BE2C (cell line): ENCODE results near the gene CAMKMT.

Experiments used
- DNase-seq: peaks from one replicate; pipeline ENCODE4 v3.0.0-alpha.2; 2020
- H3K27me3 ChIP-seq: fragments of 250-450 bp; sonication (Bioruptor Pico); 2 replicates; pipeline ENCODE4 v1.5.1; 2020; ENCODE audit warnings: mild to moderate bottlenecking
- H3K36me3 ChIP-seq: fragments of 250-450 bp; sonication (Bioruptor Pico); 2 replicates; pipeline ENCODE4 v1.5.1; 2020; ENCODE audit warnings: mild to moderate bottlenecking
- H3K4me1 ChIP-seq: fragments of 250-450 bp; sonication (Bioruptor Pico); 2 replicates; pipeline ENCODE4 v1.5.1; 2020
- H3K4me3 ChIP-seq: 2 replicates; pipeline ENCODE4 v1.5.1; 2011; ENCODE audit warnings: low read depth, low read length
- H3K9me3 ChIP-seq: fragments of 250-450 bp; sonication (Bioruptor Pico); 2 replicates; pipeline ENCODE4 v1.5.1; 2020
- CTCF ChIP-seq: IDR thresholded peaks from 2 replicates; pipeline ENCODE4 v1.5.1; 2012; ENCODE audit warnings: mild to moderate bottlenecking, low read depth, low read length

Gene CAMKMT

DNA sequence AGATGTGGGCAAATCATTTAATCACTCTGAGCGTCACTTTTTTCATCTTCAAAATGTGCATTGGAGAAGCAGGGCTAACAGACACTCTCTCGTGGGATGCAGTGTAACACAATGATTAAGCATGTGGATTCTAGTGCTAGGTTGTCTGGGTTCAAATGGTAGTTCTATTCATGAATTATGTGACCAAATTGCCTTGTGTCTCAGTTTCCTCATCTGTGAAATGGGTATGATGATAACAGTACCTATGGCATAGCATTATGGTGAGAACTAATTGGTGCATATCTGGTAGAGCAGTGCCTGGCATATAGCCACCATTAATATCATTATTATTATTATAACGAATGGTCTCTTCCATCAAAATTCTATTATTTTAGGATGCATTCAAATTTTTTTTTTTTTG lies 437.4 kb downstream of the CAMKMT start:
- Histone ChIP-seq H3K4me3 (no peak overlapping the region), H3K9me3 (no peaks in the 10 kb centered on the region), H3K4me1 (no peaks in the 10 kb centered on the region), H3K36me3 (no peaks in the 10 kb centered on the region), H3K27me3 (no peaks in the 10 kb centered on the region)
- no peak for TF ChIP-seq CTCF
- no peak for DNase-seq

- H3K9me3 ChIP-seq, result no peaks in the 10 kb centered on the region
- H3K4me3 ChIP-seq, result no peak overlapping the region
- H3K4me1 ChIP-seq, result no peaks in the 10 kb centered on the region
- H3K36me3 ChIP-seq, result no peaks in the 10 kb centered on the region
- no peak for TF ChIP-seq CTCF
- no peaks in the 10 kb centered on the region for H3K27me3 ChIP-seq
- DNase-seq, result no peak
Observed at GRCh38 chr2:44799754-44800153, 438.0 kb downstream of the CAMKMT start.

DNA sequence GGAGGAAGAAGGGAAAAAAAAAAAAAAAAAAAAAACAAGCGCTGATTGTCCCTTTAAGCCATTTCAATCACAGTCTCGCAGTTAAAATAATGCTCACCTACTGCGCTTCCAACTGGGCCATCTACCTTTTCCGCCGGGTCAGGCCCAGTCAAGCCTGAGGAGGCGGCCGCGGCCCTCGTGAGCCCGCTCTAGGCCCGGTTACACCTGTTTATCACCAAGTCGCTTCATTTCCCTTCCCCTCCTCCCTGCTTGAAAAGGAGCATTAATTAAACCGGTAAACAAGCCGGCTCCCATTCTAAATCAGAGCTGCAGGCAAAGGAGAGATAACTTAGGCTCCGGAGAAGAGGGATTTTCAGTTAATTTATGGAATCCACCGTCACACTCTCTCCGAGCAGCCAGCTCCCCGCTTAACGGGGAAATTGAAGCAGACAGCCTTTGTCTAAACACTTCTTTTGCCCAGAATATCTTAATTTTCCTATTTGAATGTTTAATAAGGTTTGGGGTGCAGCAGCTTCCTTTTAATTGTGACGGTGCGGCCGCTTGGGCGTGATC lies 439.6 kb downstream of the CAMKMT start:
- Histone ChIP-seq H3K4me1 (no peaks in the 10 kb centered on the region), H3K9me3 (no peaks in the 10 kb centered on the region), H3K36me3 (no peaks in the 10 kb centered on the region), H3K27me3 (no peaks in the 10 kb centered on the region), H3K4me3 (no peak overlapping the region)
- no peak for DNase-seq
- TF ChIP-seq CTCF, result no peak

DNA sequence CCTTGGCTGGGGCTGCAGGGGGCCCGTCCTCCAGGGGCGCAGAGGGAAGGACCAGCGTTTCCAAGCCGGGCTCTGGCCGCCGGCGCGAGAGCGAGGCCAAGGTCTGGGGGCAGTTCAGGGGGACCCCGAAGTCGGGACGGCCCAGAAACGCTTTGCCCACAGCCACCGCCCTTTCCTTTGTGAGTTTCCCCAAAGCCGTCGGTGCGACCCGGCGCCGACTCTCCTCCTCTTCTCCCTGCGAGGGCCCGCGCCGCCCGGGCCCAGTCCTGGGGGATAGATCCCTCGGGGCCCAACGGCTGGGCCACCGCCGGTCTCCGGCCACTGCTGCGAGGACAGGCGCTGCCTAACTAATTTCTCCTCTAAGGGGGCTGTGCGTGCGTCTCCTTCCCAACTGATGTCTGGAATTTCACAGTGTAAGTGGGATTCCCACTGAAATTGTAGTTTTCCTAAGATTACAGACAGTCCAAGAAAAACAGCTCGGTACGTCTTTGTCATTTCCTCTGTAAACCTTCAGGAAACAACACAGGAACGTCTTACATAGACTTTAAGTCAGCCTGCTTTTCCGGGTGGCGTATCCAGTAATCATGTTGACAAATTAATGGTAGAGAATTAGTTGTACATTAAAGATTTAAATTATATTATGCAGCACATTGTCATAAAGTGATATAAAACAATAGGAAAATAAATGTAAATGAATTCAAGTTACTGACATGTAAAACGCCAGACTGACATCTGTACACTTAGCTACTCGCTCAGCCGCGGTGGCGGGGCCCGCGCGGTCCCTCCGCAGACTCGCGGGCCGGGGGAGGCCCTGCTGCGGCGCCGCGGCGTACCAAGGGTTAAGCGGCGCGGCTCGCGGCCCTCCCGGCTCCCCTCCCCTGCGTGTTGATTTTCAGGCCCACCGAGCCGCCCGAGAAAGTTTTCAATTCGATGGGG lies 440.4 kb downstream of the CAMKMT start:
- Histone ChIP-seq H3K9me3 (no peaks in the 10 kb centered on the region), H3K36me3 (no peaks in the 10 kb centered on the region), H3K4me3 (no peak overlapping the region), H3K4me1 (no peaks in the 10 kb centered on the region), H3K27me3 (no peaks in the 10 kb centered on the region; the same call in 1 of the 2 replicates)
- DNase-seq, result no peak
- no peak for TF ChIP-seq CTCF

DNA sequence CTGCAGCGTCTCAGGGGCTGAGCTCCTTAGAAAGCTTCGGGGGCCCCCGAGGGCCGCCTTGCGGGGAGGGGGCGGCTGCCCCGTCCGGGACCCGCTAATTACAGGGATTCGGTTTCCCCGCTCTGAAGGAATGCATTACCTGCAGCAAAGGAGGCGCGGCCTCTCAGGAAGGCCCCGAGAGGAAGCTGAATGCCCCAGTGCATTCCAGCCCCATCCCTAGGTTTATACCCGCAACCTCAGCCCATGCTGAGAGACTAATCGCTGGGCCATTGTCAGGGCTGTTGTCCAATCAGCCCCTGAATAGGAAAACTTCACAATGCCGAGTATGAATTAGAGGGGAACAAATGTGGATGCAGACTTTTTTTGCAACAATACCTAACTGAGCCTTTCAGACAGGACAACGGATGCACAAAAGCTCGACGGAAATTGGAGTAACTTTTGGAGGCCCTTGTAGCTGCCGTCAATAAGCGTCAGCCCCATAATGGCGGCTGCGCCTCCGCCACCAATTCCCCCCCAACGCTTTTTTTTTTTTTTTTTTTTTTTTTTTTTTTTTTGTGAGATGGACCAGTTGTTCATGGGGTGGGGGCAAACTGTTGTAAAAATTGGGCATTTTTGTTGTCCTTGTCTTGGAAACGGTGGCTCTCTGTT lies 441.2 kb downstream of the CAMKMT start:
- no peak overlapping the region for H3K4me3 ChIP-seq
- H3K27me3 ChIP-seq, result no peaks in the 10 kb centered on the region; the same call in 1 of the 2 replicates
- H3K36me3 ChIP-seq, result no peaks in the 10 kb centered on the region
- no peaks in the 10 kb centered on the region for H3K9me3 ChIP-seq
- H3K4me1 ChIP-seq, result no peaks in the 10 kb centered on the region
- TF ChIP-seq CTCF, result no peak
- no peak for DNase-seq
